Fibroblast of peridontal ligament (primary cell): Measurements from ENCODE around the gene DDAH2.

ENCODE experiments used
- DNase-seq: peaks from one replicate; pipeline ENCODE4 v3.0.0-alpha.2; 2010; ENCODE audit errors: extremely low read depth

The DDAH2 gene

DNA sequence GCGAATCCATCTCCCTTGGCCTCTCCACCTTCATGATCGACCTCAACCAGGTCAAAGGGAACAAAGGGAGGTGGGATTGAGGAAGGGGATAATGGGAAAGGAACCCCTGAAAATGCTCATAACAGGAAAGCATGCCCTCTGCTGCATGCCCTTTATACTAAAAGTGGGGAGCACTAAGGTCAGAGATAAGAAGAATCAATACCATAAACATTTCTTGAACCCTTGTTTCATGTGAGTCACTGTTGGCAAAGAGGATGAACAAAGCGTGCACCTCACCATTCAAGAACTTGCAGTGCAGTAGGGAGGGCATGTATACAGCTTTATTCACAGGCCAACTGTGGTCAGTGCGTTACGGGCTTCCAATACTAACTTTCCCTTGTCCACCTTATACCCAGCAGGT lies 31.7 kb upstream of the DDAH2 start:
- no peak for DNase-seq

GRCh38 chr6:31758281-31758680 lies 29.2 kb upstream of the DDAH2 start:
- no peak for DNase-seq

- DNase-seq: peak; percentile 76
These were observed 23.7 kb upstream of the DDAH2 start for GRCh38 chr6:31752739-31753319.

GRCh38 chr6:31750411-31751022 lies 21.4 kb upstream of the DDAH2 start:
- DNase-seq: no peak

- DNase-seq: no peak
These were observed 20.4 kb upstream of the DDAH2 start for GRCh38 chr6:31749301-31750036.

- DNase-seq: no peak
These were observed 15.3 kb upstream of the DDAH2 start for GRCh38 chr6:31744422-31744821.

DNA sequence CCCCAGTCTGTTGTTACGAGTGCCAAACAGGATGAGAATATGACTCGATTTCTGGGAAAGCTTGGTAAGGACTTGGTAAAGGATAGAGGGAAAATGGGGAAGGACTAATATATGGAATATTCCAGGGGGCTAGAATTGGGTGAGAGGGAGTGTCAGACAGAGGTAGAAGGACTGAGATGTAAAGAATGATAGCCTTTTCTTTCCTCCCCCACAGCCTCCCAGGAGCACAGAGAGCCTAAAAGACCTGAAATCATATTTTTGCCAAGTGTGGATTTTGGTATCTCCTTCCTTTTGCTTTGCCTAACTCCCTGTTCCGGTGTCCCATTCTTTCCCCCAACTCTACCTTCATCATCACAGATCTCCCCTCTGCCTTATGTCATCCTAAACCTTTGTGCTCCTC lies 13.8 kb upstream of the DDAH2 start:
- DNase-seq: no peak

- no peak for DNase-seq
These were observed 12.7 kb upstream of the DDAH2 start for GRCh38 chr6:31741815-31742214.

DNA sequence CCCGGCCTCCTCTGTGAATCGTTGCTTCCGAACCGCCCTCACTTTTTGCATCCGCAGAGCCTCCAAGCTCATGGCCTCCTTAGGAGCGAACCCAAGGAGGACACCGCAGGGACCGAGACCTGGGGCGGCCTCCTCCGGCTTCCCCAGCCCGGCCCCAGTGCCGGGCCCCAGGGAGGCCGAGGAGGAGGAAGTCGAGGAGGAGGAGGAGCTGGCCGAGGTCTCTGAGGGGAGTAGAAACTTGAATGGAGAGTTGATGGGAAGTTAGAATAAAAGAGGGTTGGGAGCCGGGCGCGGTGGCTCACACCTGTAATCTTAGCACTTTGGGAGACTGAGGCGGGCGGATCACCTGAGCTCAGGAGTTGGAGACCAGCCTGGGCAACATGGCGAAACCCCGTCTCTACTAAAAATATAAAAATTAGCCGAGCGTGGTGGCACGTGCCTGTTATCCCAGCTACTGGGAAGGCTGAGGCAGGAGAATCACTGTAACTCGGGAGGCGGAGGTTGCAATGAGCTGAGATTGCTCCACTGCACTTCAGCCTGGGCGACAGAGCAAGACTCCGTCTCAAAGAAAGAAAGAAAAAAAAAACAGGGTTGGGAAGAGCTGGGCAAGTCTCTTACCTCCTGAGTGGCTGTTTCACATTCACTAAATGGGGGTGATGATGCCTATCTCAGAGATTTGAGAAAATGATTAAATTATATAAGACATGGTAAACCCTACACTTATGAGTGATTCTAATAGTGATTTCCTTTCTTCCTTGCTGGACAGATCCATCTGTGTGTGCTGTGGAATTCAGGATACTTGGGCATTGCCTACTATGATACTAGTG lies 11.5 kb upstream of the DDAH2 start:
- DNase-seq: no peak

- peak; percentile 98 for DNase-seq
These were observed 10.7 kb upstream of the DDAH2 start, which contains the start of gene MSH5 for GRCh38 chr6:31739639-31740396. MSH5 (plus strand) TSS chr6:31740005; CDS start chr6:31740467, 462 bp downstream.

- DNase-seq: peak; percentile 88
These were observed 9.2 kb upstream of the DDAH2 start for GRCh38 chr6:31737991-31738979.

DNA sequence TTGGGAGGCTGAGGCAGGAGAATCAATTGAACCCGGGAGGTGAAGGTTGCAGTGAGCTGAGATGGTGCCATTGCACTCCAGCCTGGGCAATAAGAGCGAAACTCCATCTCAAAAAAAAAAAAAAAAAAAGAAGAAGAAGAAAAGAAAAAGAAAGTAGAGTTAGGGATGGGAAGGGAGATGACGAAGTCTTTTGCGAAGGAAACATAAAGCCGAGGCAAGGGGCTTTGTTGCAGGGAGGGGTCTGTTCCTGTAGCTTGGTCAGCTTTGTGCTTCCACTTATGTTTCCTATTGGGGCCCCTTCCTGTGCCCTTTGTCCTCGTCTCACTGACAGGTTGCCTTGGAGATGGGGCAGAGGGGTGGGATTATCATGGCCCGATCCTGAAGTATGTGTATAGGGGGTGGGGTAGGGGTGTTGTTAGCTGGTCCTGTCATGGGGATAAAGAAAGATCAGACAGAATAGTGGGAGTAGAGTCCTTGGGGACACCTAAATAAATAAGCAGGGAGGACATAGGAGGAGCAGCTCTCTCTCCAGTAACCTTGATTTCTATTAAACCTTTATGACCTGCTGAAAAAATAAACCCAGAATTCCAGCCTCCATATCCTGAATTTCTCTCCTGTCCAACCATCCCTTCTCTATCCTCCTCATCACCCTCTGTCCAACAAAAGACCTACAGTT lies 8.4 kb upstream of the DDAH2 start:
- DNase-seq: no peak

DNA sequence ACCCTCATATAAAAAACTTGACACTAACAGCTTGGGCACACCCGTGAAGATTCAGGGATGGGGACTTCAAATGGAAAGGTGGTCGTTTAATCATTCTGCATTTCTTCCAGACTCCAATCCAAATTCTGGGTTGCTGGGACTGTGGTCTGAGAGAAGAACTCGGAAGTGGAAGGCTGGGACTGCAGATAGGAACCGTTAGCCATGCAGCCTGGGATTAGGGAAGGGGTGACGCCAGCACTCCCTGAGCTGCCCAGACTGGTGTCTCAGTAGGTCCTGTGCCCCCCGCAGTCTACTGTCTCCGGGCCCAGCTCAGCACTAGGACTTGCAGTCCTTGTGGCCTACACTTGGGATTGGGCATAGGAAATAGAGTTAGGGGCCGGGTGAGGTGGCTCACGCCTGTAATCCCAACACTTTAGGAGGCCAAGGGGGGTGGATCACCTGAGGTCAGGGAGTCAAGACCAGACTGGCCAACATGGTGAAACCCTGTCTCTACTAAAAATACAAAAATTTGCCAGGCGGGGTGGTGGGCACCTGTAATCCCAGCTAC lies 7.7 kb upstream of the DDAH2 start:
- no peak for DNase-seq

DNA sequence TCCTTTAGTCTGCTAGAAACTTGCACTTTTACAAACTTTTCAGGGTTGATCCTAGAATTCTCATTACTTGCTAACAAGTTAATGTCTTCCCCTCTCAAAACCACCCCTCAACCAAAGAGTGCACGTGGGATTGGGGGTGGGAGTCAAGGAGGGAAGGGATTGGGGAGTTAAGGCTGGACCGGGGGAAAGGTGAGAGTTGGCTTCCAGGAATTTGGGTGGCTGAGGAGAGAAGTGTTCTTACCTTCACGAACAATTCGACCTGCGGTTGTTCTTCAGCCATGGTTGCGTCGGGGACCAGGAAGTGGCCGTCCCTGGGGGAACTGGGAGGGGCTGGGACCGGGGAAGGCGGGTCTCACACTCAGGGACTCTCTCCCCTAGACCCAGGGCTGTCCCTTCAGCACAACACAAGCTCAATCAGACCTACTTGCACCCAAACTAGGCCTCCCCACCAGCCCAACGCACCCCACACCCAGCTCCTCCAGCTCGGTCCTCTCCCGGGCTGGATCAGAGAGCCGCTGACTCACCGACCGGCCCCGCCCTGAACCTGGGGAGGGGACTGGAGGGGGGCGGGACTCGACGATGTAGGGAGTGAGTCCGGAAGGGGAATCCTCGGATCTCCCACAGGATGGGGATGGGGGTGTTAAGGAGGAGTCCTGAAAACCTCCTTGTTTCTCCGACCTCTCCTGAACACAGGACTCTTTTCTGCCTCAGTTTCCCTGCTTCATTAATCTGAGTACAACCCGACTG lies 7.1 kb upstream of the DDAH2 start, which contains the start of gene CLIC1:
CLIC1 (minus strand) TSS at position 510 of the 747 bp plus-strand sequence; CDS start at position 280, 230 bp downstream.
- peak; percentile 70 for DNase-seq

DNA sequence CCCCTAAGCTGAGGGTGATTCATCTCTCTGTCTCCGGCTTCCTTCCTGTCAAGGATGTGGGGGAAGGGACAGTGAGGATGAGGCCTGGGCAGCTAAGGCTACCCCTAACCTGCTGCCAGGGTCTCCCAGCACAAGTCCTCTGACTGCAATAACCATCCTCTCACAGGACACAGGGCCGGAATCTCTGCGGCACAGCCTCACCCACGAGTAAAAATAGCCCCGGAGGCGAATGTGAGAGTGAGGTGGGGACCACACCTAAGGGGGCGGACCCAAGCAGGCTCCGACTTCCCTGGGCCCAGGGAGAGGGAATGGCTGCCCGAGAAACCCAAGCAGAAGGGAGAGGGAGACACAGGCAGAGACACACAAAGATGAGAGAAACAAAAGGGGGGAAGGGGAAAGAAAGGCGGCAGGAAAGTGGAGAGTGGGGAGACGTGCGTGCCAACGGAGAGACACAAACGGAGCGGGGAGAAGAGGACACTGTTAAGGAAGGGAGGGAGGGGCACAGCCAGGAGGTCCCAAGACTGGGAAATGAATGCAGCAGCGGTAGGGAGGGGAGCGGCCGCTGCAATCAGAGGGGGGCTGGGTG lies 5.8 kb upstream of the DDAH2 start:
- DNase-seq: peak; percentile 56

GRCh38 chr6:31734247-31734820 lies 5.2 kb upstream of the DDAH2 start:
- DNase-seq: no peak

DNA sequence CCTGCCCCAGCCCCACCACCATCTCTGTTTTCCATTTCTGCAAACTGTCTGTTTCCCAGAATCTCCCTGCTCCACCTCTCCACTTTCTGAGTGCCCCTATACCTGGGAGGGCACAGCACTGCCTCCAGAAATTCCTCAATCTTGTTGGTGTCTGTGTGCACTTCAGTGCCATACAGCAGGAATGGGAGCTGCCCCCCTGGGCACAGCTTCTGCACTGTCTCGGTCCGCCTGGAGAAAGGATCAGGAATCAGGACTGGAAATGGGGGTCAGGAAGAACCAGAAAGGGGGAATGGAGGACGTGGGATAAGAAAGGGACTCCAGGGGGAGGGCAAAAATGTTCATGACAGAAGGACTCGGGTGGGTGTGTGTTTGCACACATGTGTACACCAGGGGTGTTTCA lies 4.6 kb upstream of the DDAH2 start:
- no peak for DNase-seq

DNA sequence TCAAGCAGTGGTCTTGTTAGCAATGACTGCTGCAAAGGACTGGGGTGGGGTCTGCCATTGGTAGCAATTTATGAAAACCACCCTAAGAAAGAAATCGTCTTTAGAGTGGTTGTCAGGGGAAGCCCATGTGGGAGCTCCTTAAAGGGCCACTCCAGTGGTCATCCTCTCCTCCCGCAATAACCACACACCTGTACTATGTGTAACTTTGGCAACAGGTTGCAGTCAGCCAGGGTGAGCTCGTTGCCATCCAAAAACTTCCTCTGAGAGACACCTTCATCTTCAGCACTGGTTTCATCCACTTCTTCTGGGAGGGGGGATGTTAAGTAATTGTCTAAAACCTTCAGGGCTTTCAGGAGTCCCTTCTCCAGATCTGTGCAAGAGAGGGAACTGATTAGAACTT lies 2.9 kb upstream of the DDAH2 start:
- DNase-seq: no peak
